ENCODE results near the gene ZNF217. TPM values are rescaled to one million over a fixed set of nuclear protein-coding genes. Genes with fewer than 3 reads are reported as not detected.
"Not testable (repeated sequence)": the region's sequence is repeated elsewhere in the genome, so short reads cannot be mapped to it uniquely, and the experiment has no call there.

ZNF217 gene
- total RNA-seq, 1 donor from 2014 or later: 64.7 TPM

GRCh38 chr20:53567379-53567917 lies 26.2 kb downstream of the ZNF217 start:
- DNase-seq: no peak
- H3K9me3 Mint-ChIP-seq (ENCODE audit: unreplicated experiment): no peaks in the 10 kb centered on the region
- H3K4me1 Mint-ChIP-seq (ENCODE audit: low read depth, unreplicated experiment): no peaks in the 10 kb centered on the region
- peaks cover 3% of the 10 kb centered on the region for H3K27me3 Mint-ChIP-seq (ENCODE audit: unreplicated experiment)
- no peak overlapping the region for H3K27ac Mint-ChIP-seq (ENCODE audit: unreplicated experiment)
- H3K4me3 Mint-ChIP-seq (ENCODE audit: unreplicated experiment): no peak overlapping the region
- no peaks in the 10 kb centered on the region for H3K36me3 Mint-ChIP-seq (ENCODE audit: unreplicated experiment)
- TF ChIP-seq CTCF (IDR thresholded peaks at IDR 0.05; ENCODE audit: partially characterized antibody, unreplicated experiment): no peak

- not testable (repeated sequence) for H3K4me1 Mint-ChIP-seq (ENCODE audit: low read depth, unreplicated experiment); H3K36me3 Mint-ChIP-seq (ENCODE audit: unreplicated experiment); H3K4me3 Mint-ChIP-seq (ENCODE audit: unreplicated experiment); DNase-seq; H3K27ac Mint-ChIP-seq (ENCODE audit: unreplicated experiment); H3K9me3 Mint-ChIP-seq (ENCODE audit: unreplicated experiment); H3K27me3 Mint-ChIP-seq (ENCODE audit: unreplicated experiment)
Observed at GRCh38 chr20:53566623-53567022, 27.0 kb downstream of the ZNF217 start.

- no peaks in the 10 kb centered on the region for H3K36me3 Mint-ChIP-seq (ENCODE audit: unreplicated experiment)
Observed at GRCh38 chr20:53565254-53565653, 28.4 kb downstream of the ZNF217 start.

GRCh38 chr20:53562104-53562764 lies 31.4 kb downstream of the ZNF217 start:
- H3K9me3 Mint-ChIP-seq (ENCODE audit: unreplicated experiment); H3K27me3 Mint-ChIP-seq (ENCODE audit: unreplicated experiment); DNase-seq; H3K4me1 Mint-ChIP-seq (ENCODE audit: low read depth, unreplicated experiment); H3K4me3 Mint-ChIP-seq (ENCODE audit: unreplicated experiment); H3K36me3 Mint-ChIP-seq (ENCODE audit: unreplicated experiment); H3K27ac Mint-ChIP-seq (ENCODE audit: unreplicated experiment): not testable (repeated sequence)

More at GRCh38 chr20:53565254-53565653, 28.4 kb downstream of the ZNF217 start:
- Mint-ChIP-seq H3K4me3 (ENCODE audit: unreplicated experiment) (no peak overlapping the region), H3K9me3 (ENCODE audit: unreplicated experiment) (no peaks in the 10 kb centered on the region), H3K27me3 (ENCODE audit: unreplicated experiment) (peaks cover 3% of the 10 kb centered on the region), H3K4me1 (ENCODE audit: low read depth, unreplicated experiment) (no peaks in the 10 kb centered on the region), H3K27ac (ENCODE audit: unreplicated experiment) (no peak overlapping the region)
- DNase-seq: no peak
- TF ChIP-seq CTCF (IDR thresholded peaks at IDR 0.05; ENCODE audit: partially characterized antibody, unreplicated experiment): no peak

GRCh38 chr20:53561505-53561904 lies 32.1 kb downstream of the ZNF217 start:
- Mint-ChIP-seq H3K27ac (ENCODE audit: unreplicated experiment) (no peak overlapping the region), H3K9me3 (ENCODE audit: unreplicated experiment) (no peaks in the 10 kb centered on the region), H3K4me3 (ENCODE audit: unreplicated experiment) (no peak overlapping the region), H3K27me3 (ENCODE audit: unreplicated experiment) (peaks cover 2% of the 10 kb centered on the region), H3K4me1 (ENCODE audit: low read depth, unreplicated experiment) (no peaks in the 10 kb centered on the region), H3K36me3 (ENCODE audit: unreplicated experiment) (no peaks in the 10 kb centered on the region)
- DNase-seq: no peak
- no peak for TF ChIP-seq CTCF (IDR thresholded peaks at IDR 0.05; ENCODE audit: partially characterized antibody, unreplicated experiment)

- Mint-ChIP-seq H3K9me3 (ENCODE audit: unreplicated experiment) (no peaks in the 10 kb centered on the region), H3K27ac (ENCODE audit: unreplicated experiment) (no peak overlapping the region), H3K27me3 (ENCODE audit: unreplicated experiment) (peaks cover 2% of the 10 kb centered on the region), H3K4me1 (ENCODE audit: low read depth, unreplicated experiment) (no peaks in the 10 kb centered on the region), H3K36me3 (ENCODE audit: unreplicated experiment) (no peaks in the 10 kb centered on the region), H3K4me3 (ENCODE audit: unreplicated experiment) (no peak overlapping the region)
- no peak for TF ChIP-seq CTCF (IDR thresholded peaks at IDR 0.05; ENCODE audit: partially characterized antibody, unreplicated experiment)
- no peak for DNase-seq
Observed at GRCh38 chr20:53559816-53560215, 33.8 kb downstream of the ZNF217 start.

All from glutamatergic neuron (in vitro differentiated cells).